Transverse colon (tissue), 4 donors: ENCODE data around the gene HORMAD1.

Source experiments
- POLR2A ChIP-seq: fragments of 450-650 bp; IDR thresholded peaks from one replicate; pipeline ENCODE4 v1.6.1; 2016; ENCODE audit warnings: antibody characterized with exemption, mild to moderate bottlenecking, moderate library complexity
- POLR2AphosphoS5 ChIP-seq, 3 donors: sonication (generic); formaldehyde crosslinking; IDR thresholded peaks; one replicate each; pipeline ENCODE4 v1.6.1; 2016; ENCODE audit warnings: antibody characterized with exemption in 3 of 3
- TF ChIP-seq, protein P1 (sequence below), 5 experiments: fragments of 200-600 bp in 3 of 5; fragments of 450-650 bp in 2 of 5; sonication (generic) in 3 of 5; IDR thresholded peaks; 1 replicate in 2 of 5; 2 replicates in 3 of 5; pipeline ENCODE4 v1.5.1; 2016 to 2017; ENCODE audit warnings: antibody characterized with exemption in 5 of 5, inconsistent platforms in 3 of 5, mild to moderate bottlenecking in 2 of 5, moderate library complexity in 1 of 5

DNA sequence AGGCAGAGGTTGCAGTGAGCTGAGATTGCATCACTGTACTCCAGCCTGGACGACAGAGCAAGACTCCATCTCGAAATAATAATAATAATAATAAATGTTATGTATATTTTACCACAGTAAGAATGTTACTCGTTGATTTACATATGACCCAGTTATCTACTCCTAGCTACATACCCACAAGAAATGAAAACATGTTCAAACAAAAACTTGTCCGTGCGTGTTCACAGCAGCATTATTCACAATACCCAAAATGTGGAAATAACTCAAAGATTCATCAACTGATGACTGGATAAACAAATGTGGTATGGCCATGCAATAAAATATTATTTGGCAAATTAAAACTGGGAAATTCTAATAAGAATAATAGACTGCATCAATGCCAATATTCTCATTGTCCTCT lies 59.5 kb downstream of the HORMAD1 start:
- TF ChIP-seq, protein P1, sequence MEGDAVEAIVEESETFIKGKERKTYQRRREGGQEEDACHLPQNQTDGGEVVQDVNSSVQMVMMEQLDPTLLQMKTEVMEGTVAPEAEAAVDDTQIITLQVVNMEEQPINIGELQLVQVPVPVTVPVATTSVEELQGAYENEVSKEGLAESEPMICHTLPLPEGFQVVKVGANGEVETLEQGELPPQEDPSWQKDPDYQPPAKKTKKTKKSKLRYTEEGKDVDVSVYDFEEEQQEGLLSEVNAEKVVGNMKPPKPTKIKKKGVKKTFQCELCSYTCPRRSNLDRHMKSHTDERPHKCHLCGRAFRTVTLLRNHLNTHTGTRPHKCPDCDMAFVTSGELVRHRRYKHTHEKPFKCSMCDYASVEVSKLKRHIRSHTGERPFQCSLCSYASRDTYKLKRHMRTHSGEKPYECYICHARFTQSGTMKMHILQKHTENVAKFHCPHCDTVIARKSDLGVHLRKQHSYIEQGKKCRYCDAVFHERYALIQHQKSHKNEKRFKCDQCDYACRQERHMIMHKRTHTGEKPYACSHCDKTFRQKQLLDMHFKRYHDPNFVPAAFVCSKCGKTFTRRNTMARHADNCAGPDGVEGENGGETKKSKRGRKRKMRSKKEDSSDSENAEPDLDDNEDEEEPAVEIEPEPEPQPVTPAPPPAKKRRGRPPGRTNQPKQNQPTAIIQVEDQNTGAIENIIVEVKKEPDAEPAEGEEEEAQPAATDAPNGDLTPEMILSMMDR (IDR thresholded peaks at IDR 0.05) = no peak
- TF ChIP-seq POLR2A (no peak), POLR2AphosphoS5 (IDR thresholded peaks at IDR 0.05) (no peak)
